HEK293 (cell line): ENCODE data around the gene IL4I1.

Experiments used
- CTCF ChIA-PET: fragments of 350-600 bp; formaldehyde crosslinking; extraction: SDS; loops from one replicate; lab custom pipeline; 2021; ENCODE audit warnings: antibody characterized with exemption; lab: Yijun Ruan, JAX
- POLR2A ChIA-PET: fragments of 300-600 bp; formaldehyde crosslinking; extraction: SDS; loops from one replicate; lab custom pipeline; 2020; ENCODE audit warnings: antibody characterized with exemption, inconsistent platforms; lab: Yijun Ruan, JAX
- H3K27ac ChIP-seq: fragments of 200-500 bp; sonication (Bioruptor generic); 2 replicates; pipeline ENCODE4 v1.5.1; 2014; ENCODE audit warnings: low read depth, low read length, control low read depth, inconsistent platforms; ENCODE audit errors: extremely low read depth
- H3K36me3 ChIP-seq, 2 experiments: fragments of 200-500 bp in 1 of 2; sonication (Bioruptor generic) in 1 of 2; 1 replicate in 1 of 2; 2 replicates in 1 of 2; pipeline ENCODE4 v1.5.1; 2014 to 2017; ENCODE audit warnings: inconsistent platforms in 2 of 2, low read length in 2 of 2; ENCODE audit not compliant: control insufficient read depth in 2 of 2, insufficient read depth in 1 of 2
- H3K4me1 ChIP-seq: fragments of 200-500 bp; sonication (Bioruptor generic); 2 replicates; pipeline ENCODE4 v1.5.1; 2014; ENCODE audit warnings: mild to moderate bottlenecking, low read length, inconsistent platforms; ENCODE audit not compliant: control insufficient read depth, insufficient read depth
- H3K4me3 ChIP-seq: 2 replicates; pipeline ENCODE4 v1.5.1; 2011; ENCODE audit warnings: low read depth, mild to moderate bottlenecking, control low read depth, low read length, moderate library complexity
- H3K9me3 ChIP-seq: fragments of 200-500 bp; sonication (Bioruptor generic); 2 replicates; pipeline ENCODE4 v1.5.1; 2014; ENCODE audit warnings: low read depth, low read length, inconsistent platforms; ENCODE audit not compliant: control insufficient read depth, insufficient read depth
- AEBP2 ChIP-seq: fragments of 450-650 bp; formaldehyde crosslinking; IDR thresholded peaks from 2 replicates; pipeline ENCODE4 v1.5.1; 2016; ENCODE audit warnings: missing biosample characterization, missing genetic modification characterization, borderline replicate concordance
- BCL11B ChIP-seq: fragments of 450-650 bp; formaldehyde crosslinking; IDR thresholded peaks from 2 replicates; pipeline ENCODE4 v1.5.1; 2016; ENCODE audit warnings: low read depth, missing biosample characterization, missing genetic modification characterization
- KLF1 ChIP-seq: fragments of 450-650 bp; formaldehyde crosslinking; IDR thresholded peaks from 2 replicates; pipeline ENCODE4 v1.5.1; 2016; ENCODE audit warnings: missing biosample characterization, missing genetic modification characterization
- SCRT1 ChIP-seq: fragments of 450-650 bp; formaldehyde crosslinking; IDR thresholded peaks from 2 replicates; pipeline ENCODE4 v1.5.1; 2016; ENCODE audit warnings: missing biosample characterization, missing genetic modification characterization, borderline replicate concordance
- SCRT2 ChIP-seq: fragments of 450-650 bp; formaldehyde crosslinking; IDR thresholded peaks from 2 replicates; pipeline ENCODE4 v1.5.1; 2016; ENCODE audit warnings: missing biosample characterization, missing genetic modification characterization
- WT1 ChIP-seq: fragments of 450-650 bp; formaldehyde crosslinking; IDR thresholded peaks from 2 replicates; pipeline ENCODE4 v1.5.1; 2016; ENCODE audit warnings: missing biosample characterization, missing genetic modification characterization
- ZFP69B ChIP-seq: fragments of 450-650 bp; formaldehyde crosslinking; IDR thresholded peaks from 2 replicates; pipeline ENCODE4 v1.5.1; 2016; ENCODE audit warnings: missing biosample characterization, missing genetic modification characterization
- ZNF121 ChIP-seq: fragments of 450-650 bp; formaldehyde crosslinking; IDR thresholded peaks from 2 replicates; pipeline ENCODE4 v1.5.1; 2016; ENCODE audit warnings: missing biosample characterization, missing genetic modification characterization
- ZNF175 ChIP-seq: fragments of 450-650 bp; formaldehyde crosslinking; IDR thresholded peaks from 2 replicates; pipeline ENCODE4 v1.5.1; 2016; ENCODE audit warnings: missing biosample characterization, missing genetic modification characterization
- ZNF24 ChIP-seq: fragments of 450-650 bp; formaldehyde crosslinking; IDR thresholded peaks from 2 replicates; pipeline ENCODE4 v1.5.1; 2016; ENCODE audit warnings: missing biosample characterization, missing genetic modification characterization
- ZNF341 ChIP-seq: fragments of 450-650 bp; formaldehyde crosslinking; IDR thresholded peaks from 2 replicates; pipeline ENCODE4; 2016; ENCODE audit warnings: low read depth, missing biosample characterization, missing genetic modification characterization
- ZNF518A ChIP-seq: fragments of 450-650 bp; formaldehyde crosslinking; conservative IDR thresholded peaks from 2 replicates; pipeline ENCODE4 v1.5.1; 2016; ENCODE audit warnings: low read depth, missing biosample characterization, missing genetic modification characterization
- ZNF521 ChIP-seq: fragments of 450-650 bp; formaldehyde crosslinking; IDR thresholded peaks from 2 replicates; pipeline ENCODE4 v1.5.1; 2017; ENCODE audit warnings: missing biosample characterization, mild to moderate bottlenecking, missing genetic modification characterization
- ZNF580 ChIP-seq: fragments of 450-650 bp; formaldehyde crosslinking; IDR thresholded peaks from 2 replicates; pipeline ENCODE4 v1.5.1; 2016; ENCODE audit warnings: missing biosample characterization, missing genetic modification characterization
- ZNF692 ChIP-seq: fragments of 450-650 bp; formaldehyde crosslinking; IDR thresholded peaks from 2 replicates; pipeline ENCODE4 v1.5.1; 2016; ENCODE audit warnings: missing biosample characterization, missing genetic modification characterization
- ZNF777 ChIP-seq: fragments of 450-650 bp; formaldehyde crosslinking; IDR thresholded peaks from 2 replicates; pipeline ENCODE4 v1.5.1; 2017; ENCODE audit warnings: missing biosample characterization, missing genetic modification characterization, borderline replicate concordance
- ZNF830 ChIP-seq: fragments of 450-650 bp; IDR thresholded peaks from 2 replicates; pipeline ENCODE4 v1.5.0; 2018; ENCODE audit warnings: missing biosample characterization, missing genetic modification characterization, low read depth, mild to moderate bottlenecking, moderate library complexity
- ZSCAN4 ChIP-seq: fragments of 450-650 bp; formaldehyde crosslinking; IDR thresholded peaks from 2 replicates; pipeline ENCODE4 v1.5.1; 2017; ENCODE audit warnings: missing biosample characterization, missing genetic modification characterization

Gene IL4I1

GRCh38 chr19:49870309-49870901, 26.3 kb downstream of the IL4I1 start:
- Histone ChIP-seq H3K4me3 (peak overlapping the region; percentile 40), H3K4me1 (peaks cover 27% of the 10 kb centered on the region), H3K27ac (peak overlapping the region; percentile 92), H3K9me3 (no peaks in the 10 kb centered on the region), H3K36me3 (peaks cover 0 to 25% of the 10 kb centered on the region in 2 experiments; a peak in 2 of 3 replicates)
- 0 out of 2 replicates have a peak, but pooled peaks have one; percentile 77 for TF ChIP-seq ZNF692 (tag by site-specific recombination)
- 0 out of 2 replicates have a peak, but pooled peaks have one; percentile 6 for TF ChIP-seq ZNF580
- peak; percentile 30; the same call in 1 of the 2 replicates for TF ChIP-seq SCRT1 (tag by site-specific recombination)
- TF ChIP-seq WT1 = no peak
- TF ChIP-seq ZNF830 = no peak
- 0 out of 2 replicates have a peak, but pooled peaks have one; percentile 23 for TF ChIP-seq ZNF24 (tag by site-specific recombination)
- TF ChIP-seq ZSCAN4 (tag by site-specific recombination) = 0 out of 2 replicates have a peak, but pooled peaks have one; percentile 5
- TF ChIP-seq KLF1 (tag by site-specific recombination) = peak; percentile 32; the same call in 1 of the 2 replicates
- TF ChIP-seq ZNF175 (tag by site-specific recombination) = no peak
- peak; percentile 79 for TF ChIP-seq SCRT2 (tag by site-specific recombination)
- TF ChIP-seq ZFP69B (tag by site-specific recombination) = peak; percentile 83
- TF ChIP-seq ZNF777 (tag by site-specific recombination) = no peak
- no peak for TF ChIP-seq AEBP2
- CTCF ChIA-PET = no interaction called here
- POLR2A ChIA-PET = interaction anchor here (0.9 kb wide), 1 partner anchor 59 kb away, joined by 4 read pairs; the partner anchor contains the start of gene NUP62

- Histone ChIP-seq H3K36me3 (peaks cover 0 to 29% of the 10 kb centered on the region in 2 experiments; a peak in 2 of 3 replicates), H3K4me1 (peaks cover 25% of the 10 kb centered on the region), H3K9me3 (no peaks in the 10 kb centered on the region), H3K4me3 (peak overlapping the region; percentile 40), H3K27ac (peak overlapping the region; percentile 92)
- POLR2A ChIA-PET = interaction anchor here (0.5 to 3.5 kb wide), 29 partner anchors 7 to 766 kb away, joined by 3 to 34 read pairs (median 5); partner anchors contain the start of genes AKT1S1, ALDH16A1, AP2A1 and ATF5
- CTCF ChIA-PET = interaction anchor here (0.6 to 1.7 kb wide), 5 partner anchors 17 to 197 kb away, joined by 3 to 10 read pairs (median 4); partner anchors contain the start of gene PTOV1
- no peak; the same call in 1 of the 2 replicates for TF ChIP-seq BCL11B (tag by site-specific recombination)
- no peak for TF ChIP-seq ZNF518A
- no peak for TF ChIP-seq ZNF521 (tag by site-specific recombination)
- TF ChIP-seq ZNF341 (tag by site-specific recombination) = no peak
- no peak for TF ChIP-seq ZNF121
These were observed 27.0 kb downstream of the IL4I1 start for GRCh38 chr19:49869484-49870308.
